ENCODE results near the gene KICS2. TPM values are rescaled to one million over a fixed set of nuclear protein-coding genes. Genes with fewer than 3 reads are reported as not detected.

Gene KICS2
- 1 to 10 TPM; 4.5 to 6.3 (median 5.3) TPM for polyA plus RNA-seq (ENCODE audit: insufficient read length in 3 of 3)
- long read RNA-seq, donor 1, full-length matches to known transcripts = 3 of 3 reads
- long read RNA-seq, donor 1, partial matches to known transcripts = 0 of 3 reads
- long read RNA-seq, donor 1, other reads (novel, unspliced or antisense) = 0 of 3 reads
- long read RNA-seq, donor 2, partial matches to known transcripts = 0 of 1 reads
- long read RNA-seq, donor 2, other reads (novel, unspliced or antisense) = 0 of 1 reads
- long read RNA-seq, donor 3, full-length matches to known transcripts = 1 of 1 reads
- long read RNA-seq, donor 3, partial matches to known transcripts = 0 of 1 reads
- long read RNA-seq, donor 3, other reads (novel, unspliced or antisense) = 0 of 1 reads
- long read RNA-seq, donor 4, partial matches to known transcripts = 0 of 2 reads
- long read RNA-seq, donor 4, other reads (novel, unspliced or antisense) = 0 of 2 reads
- long read RNA-seq, donor 5, full-length matches to known transcripts = 1 of 1 reads
- long read RNA-seq, donor 5, partial matches to known transcripts = 0 of 1 reads
- long read RNA-seq, donor 5, other reads (novel, unspliced or antisense) = 0 of 1 reads
- long read RNA-seq, donor 6 = 0 reads
- long read RNA-seq, donor 7, partial matches to known transcripts = 0 of 3 reads
- long read RNA-seq, donor 7, other reads (novel, unspliced or antisense) = 0 of 3 reads
- long read RNA-seq, donor 8, full-length matches to known transcripts = 2 of 2 reads
- long read RNA-seq, donor 8, partial matches to known transcripts = 0 of 2 reads
- long read RNA-seq, donor 8, other reads (novel, unspliced or antisense) = 0 of 2 reads
- long read RNA-seq, donor 9, partial matches to known transcripts = 0 of 1 reads
- long read RNA-seq, donor 9, other reads (novel, unspliced or antisense) = 0 of 1 reads
- long read RNA-seq, donor 10, full-length matches to known transcripts = 2 of 2 reads
- long read RNA-seq, donor 10, partial matches to known transcripts = 0 of 2 reads
- long read RNA-seq, donor 10, other reads (novel, unspliced or antisense) = 0 of 2 reads
- long read RNA-seq, donor 11, partial matches to known transcripts = 0 of 1 reads
- long read RNA-seq, donor 11, other reads (novel, unspliced or antisense) = 0 of 1 reads
- long read RNA-seq, donor 12, full-length matches to known transcripts = 5 of 5 reads
- long read RNA-seq, donor 12, partial matches to known transcripts = 0 of 5 reads
- long read RNA-seq, donor 12, other reads (novel, unspliced or antisense) = 0 of 5 reads
- long read RNA-seq, donor 13, full-length matches to known transcripts = 2 of 2 reads
- long read RNA-seq, donor 13, partial matches to known transcripts = 0 of 2 reads
- long read RNA-seq, donor 13, other reads (novel, unspliced or antisense) = 0 of 2 reads
- long read RNA-seq, donor 14 = 0 reads
- long read RNA-seq, donor 15, full-length matches to known transcripts = 2 of 2 reads
- long read RNA-seq, donor 15, partial matches to known transcripts = 0 of 2 reads
- long read RNA-seq, donor 15, other reads (novel, unspliced or antisense) = 0 of 2 reads
- long read RNA-seq, donor 16, full-length matches to known transcripts = 2 of 2 reads
- long read RNA-seq, donor 16, partial matches to known transcripts = 0 of 2 reads
- long read RNA-seq, donor 16, other reads (novel, unspliced or antisense) = 0 of 2 reads

DNA sequence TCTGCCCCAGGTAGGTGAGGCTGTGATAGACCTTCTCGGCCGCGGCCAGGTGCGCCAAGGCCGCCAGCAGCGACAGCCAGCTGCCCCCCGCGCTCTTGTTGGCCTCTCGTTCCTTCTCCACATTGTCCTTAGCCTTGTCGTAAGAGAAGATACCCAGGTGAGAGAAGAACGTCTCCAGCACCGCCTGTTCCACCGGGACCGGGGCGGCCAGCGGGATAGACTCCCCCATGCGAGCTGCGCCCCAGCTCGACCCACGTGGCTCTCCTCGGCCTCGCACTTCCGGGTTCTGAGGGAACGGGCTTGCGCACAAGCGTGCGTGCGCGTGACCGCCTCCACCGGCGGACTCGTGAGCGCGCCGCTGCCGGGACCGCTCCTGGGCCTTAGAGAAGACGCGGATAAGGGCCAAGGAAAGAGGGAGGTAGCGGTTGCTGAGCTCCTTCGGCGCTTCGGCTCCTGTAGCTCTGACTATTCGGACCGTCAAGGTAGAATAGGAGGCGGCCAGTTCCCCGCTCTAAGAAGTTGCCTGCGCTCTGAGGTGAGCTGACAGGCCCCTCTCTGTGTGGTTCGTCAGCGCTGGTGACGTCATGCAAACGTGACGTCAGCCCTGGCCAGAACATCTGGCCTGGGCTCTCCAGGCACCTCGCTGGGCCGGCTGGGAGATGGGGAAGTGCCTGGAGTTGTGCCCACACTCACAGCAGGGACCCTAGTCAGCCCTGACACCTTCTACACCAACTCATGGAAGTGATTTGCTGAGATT is at the start of gene KICS2:
KICS2 (minus strand) TSS at position 288 of the 757 bp plus-strand sequence; CDS start at position 229, 59 bp downstream.
- DNase-seq = peak; percentile 90

DNA sequence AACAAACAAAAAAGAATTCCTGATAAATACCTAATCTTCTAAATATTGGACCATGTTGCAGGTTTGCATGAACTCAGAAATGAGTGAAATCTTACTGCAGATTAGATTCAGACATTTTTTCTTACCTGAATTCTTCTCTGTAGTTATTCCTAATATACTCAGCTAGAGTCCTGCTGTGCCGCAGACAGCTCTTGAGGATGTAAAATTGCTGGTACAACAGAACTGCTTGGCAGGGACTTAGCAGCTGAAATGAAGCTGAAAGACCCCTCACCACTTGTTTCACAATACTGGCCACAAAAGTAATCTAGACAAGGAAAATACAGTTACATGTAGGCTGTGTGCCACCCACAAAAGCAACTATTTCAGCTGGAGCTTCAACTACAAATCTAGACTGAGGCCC is 48.3 kb upstream of the KICS2 start:
- DNase-seq = no peak

DNA sequence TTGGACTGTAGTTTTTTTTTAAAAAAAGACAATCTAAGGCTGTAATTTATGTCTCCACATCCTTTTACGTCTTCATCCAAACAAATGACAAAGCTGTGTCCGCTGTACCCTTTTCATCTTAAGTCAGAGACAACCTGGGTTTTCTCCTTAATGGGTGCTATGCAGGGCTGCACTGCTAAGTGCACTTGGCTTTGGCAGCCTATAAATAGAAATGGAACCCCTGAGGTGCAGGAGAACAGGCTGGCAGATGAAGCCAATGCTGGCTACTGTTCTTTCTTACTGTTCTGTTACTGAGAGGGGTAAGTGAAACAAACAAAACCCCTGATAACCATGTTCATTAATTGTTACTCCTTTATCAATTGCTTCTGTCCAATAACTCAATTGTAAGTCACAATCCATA is 47.1 kb upstream of the KICS2 start:
- no peak for DNase-seq

DNA sequence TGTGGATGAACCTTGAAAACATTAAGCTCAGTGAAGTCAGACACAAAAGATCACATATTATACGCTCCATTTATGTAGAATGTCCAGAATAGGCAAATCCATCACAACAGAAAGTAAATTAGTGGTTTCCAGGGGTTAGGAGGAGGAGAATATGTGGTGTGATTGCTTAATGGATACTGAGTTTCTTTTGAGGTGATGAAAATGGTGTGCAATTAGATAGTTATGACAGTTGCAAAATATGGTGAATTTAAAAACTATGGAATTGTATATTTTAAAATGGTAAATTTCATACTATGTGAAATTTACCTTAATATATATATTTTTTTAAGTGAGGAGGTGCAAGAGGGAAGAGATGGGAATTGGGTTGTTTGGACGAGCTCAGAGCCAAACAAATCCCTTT is 46.3 kb upstream of the KICS2 start:
- no peak for DNase-seq

DNA sequence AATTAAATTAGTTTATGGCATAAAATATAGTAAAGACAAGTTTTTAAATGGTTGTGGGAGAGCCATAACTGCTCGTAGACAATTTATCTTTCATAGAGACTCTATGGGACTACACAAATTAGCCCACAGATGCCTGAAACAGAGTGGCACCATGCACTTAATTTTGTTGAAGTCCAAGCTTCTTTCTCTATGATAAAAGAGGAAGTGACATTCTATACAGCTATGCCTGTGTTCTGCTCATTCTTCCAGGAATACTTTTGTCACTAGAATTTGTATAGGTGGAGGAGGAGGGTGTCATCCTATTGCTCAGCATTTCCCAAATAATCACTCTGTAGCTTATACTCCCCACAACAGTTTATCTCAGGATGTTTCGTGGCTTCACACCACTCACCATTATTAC is 43.7 kb upstream of the KICS2 start:
- DNase-seq = no peak

DNA sequence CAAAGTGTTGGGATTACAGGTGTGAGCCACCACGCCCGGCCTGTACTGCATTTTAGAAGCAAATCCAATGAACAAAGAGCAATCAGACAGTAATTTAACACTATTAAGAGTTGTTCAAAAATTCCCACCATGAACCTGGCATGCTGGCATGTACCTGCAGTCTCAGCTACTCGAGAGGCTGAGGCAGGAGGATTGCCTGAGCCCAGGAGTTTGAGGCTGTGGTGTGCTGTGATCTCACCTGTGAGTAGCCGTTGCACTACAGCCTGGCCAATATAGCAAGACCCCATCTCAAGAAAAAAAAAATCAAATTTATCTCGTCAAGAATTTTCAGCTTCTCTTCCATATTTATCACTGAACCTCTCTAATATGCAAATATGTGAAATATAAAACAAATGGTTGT is 39.7 kb upstream of the KICS2 start:
- DNase-seq = no peak

DNA sequence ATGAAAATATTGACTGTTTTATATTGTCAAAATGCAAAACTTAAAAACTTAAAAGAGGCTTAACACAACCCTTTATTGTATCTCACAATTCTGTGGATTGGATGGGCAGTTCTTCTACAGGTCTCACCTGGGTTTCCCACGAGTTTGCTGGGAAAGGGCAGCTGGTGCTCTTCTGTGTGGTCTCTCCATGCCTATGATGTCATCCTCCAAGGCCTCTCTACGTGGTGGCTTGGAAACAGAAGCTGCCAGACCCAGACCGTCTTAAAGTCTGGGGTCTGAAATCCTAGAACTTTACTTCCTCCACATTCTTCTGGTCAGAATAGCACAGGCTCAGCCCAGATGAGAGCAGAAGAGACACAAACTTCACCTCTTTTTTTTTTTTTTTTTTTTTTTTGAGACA is 36.5 kb upstream of the KICS2 start:
- DNase-seq = no peak

DNA sequence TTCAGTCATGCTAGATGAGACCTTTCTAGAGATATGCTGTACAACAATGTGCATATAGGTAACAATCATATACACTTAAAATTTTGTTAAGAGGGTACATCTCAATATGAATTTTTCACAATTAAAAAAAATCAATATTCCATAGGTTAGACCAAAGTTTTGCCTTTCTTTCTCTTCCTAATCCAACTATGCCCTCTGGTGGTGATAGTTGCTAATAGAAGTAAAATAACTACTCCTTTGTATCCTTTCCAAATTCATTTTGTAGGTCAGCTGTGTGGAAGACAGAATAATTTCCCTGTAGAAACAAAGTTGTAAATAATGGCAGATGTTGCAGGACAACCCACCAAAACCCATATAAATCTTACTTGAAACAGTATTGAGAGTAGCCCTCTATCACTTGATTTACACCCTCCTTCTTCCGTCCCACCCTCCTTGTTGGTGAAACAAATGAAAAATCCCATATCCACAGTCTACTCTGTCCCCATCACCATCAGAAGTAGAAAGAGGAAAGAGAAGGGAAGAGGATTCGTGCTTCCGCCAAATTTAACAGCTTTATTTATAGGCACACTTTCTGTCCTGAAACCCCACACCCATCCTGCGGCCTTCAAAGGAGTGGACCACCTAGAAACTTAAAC is 34.2 kb upstream of the KICS2 start:
- peak; percentile 61 for DNase-seq

DNA sequence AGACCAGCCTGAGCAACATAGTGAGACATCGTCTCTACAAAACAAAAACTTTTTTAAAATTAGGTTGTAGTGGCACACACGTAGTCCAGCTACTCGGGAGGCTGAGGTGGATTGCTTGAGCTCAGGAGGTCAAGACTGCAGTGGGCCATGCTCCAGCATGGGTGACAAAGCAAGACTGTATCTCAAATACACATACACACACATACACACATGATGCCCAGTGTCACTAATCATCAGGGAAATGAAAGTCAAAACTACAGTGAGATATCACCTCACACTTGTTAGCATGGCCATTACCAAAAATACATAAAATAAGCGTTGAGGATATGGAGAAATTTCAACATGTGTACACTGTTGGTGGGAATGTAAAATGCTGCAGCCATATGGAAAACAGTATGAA is 33.2 kb upstream of the KICS2 start:
- no peak for DNase-seq

DNA sequence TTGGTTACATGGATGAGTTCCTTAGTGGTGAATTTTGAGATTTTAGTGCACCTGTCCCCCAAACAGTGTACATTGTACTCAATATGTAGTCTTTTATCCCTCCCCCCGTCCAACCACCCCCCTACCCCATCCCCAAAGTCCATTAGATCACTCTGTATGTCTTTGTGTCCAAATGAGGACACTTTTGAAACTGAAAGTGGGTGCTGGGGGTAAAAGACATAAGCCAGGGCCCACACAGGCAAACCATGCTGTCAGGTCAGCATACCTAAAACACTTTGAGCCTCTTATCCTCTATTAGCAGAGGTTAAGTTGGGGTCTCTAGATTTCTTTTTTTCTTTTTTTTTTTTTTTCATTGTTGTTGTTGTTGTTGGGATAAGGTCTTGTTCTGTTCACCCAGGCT is 31.3 kb upstream of the KICS2 start:
- no peak for DNase-seq

DNA sequence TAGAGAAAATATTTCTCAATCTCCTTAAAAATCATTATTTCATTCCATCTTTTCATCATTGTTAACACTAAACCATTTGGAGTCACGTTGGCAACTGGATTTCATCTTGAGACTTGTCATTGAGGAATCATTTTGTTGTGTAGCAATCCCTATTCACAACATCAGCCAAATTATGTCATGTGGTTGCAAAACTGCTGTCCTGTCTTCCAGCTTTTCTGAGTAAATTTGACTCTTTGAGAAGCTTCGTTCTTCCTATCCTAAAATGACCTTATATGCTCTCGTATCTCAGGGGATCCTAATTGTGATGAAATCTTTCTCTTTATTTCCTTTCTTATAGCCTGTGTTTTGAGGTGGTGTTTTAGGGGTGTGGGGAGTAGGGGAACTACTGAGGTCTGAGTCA is 30.6 kb upstream of the KICS2 start:
- no peak for DNase-seq

DNA sequence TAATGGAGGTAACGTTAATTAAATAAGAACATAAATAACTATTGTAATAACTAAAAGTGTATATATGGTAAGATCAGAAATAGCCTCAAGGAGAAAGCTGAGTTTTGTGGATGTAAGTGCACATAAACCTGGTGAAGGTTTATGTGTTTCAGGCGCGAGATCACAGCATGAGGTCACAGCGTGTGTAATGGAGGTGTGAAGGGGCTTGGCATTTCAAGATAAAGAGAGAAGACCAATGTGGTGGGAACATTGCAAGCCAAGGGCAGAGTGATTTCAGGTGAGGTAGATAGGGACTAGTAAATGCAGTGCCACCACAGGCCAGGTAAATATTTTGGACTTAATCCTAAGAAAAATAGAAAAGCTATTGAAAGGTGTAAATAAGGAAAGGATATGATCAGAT is 21.7 kb upstream of the KICS2 start:
- DNase-seq = no peak

DNA sequence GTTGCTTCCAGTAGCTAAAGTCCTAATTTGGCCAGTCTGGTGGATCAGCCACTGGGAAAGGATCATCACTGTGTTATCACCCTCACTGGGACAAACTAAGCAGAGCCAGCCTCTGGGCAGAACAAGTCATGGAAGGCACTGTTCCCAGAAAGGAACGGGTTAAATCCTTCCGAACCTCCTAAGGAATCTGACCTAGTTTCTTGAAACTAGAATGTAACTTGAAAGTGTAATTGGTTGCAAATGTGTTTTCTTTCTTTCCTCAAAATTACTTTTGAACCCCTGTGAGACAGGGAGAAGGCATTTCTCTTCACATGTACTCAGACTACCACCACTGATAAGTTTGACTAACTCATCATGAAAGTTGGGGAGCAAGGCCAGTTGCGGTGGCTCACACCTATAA is 18.7 kb upstream of the KICS2 start:
- DNase-seq = no peak

DNA sequence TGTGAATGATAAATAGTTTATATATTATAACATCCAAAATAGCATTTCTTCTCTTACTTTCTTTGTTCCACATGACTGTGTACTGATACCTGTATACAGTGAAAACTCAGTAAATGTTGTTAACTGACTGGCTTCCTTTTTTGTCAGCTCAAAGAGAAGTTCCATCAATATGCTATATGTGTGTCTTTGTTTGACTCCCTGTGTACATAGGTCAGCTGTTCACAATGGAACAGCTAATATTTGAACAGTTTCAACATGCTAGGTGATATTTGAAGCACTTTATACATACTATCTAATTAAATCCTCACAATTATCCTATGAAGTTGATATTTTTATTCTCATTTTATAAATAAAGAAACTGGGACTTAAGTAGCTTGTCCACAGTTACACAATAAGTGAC is 15.3 kb upstream of the KICS2 start:
- no peak for DNase-seq

DNA sequence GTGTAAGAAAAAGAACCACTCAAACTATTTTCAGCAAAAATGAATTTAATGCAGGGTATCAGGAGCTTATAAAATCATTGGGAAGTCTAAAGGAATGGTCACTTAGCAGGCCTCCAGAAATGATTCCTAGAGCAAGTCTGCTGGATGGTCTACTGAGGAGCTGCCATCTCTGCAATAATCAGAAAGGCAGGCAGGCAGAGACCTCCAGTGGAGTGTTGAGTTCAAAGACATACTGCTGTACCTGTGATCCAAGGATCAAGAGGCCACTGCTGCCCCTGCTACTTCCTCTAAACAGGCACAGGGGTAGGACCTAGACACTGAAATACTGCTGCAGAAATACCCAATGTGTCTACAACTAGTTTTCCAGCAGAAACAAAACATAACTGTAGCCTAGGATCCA is 14.5 kb upstream of the KICS2 start:
- DNase-seq = no peak

DNA sequence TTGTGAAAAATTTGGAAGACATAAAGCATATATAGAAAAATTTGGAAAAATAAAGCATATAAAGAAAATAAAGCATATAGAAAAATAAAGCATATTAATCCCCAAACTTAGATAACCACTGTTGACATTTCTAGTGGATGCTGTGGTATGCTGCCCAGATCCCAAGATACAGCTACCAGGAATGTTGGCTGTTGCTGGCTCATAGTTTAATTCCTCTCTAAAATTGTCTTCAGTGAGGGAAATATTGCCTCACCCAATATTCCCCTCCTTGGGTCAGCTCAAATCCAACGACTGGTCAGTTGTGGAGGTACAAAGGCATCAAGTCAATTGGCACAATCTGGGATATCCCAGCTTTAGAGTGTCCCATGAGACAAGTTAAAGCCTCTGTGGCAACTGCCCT is 10.1 kb upstream of the KICS2 start:
- DNase-seq = no peak

DNA sequence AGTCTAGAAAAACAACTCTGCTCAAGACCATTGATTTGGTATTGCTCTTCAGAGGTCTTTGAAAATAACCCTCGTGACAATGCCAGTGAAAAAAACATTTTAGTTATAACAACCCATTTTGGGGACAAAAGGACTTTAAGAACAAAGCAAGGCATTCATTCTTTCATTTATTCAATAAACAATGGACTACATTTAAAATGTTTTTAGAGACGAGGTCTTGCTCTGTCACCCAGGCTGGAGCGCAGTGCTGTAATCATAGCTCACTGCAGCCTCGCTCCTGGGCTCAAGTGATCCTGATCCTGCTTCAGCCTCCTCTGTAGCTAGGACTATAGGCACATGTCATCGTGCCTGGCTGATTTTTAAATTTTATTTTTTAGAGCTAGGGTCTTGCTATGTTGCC is 7.7 kb upstream of the KICS2 start:
- DNase-seq = no peak

DNA sequence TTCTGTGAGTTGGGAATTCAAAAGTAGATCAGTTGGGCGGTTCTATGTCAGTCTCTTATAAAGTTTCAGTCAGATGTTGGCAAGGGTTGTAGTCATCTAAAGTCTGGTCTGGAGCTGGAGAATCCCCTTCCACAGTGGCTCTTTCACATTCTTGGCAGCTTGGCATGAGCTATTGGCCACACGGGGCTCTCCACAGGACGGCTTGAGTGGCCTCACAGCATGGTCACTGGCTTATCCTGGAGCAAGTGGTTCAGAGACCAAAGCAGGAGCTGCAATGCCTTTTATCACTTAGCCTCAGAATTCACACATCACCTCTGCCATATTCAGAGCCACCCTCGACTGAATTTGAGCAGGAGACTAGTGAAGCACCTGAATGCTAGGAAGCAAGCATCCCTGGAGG is 7.1 kb upstream of the KICS2 start:
- no peak for DNase-seq

DNA sequence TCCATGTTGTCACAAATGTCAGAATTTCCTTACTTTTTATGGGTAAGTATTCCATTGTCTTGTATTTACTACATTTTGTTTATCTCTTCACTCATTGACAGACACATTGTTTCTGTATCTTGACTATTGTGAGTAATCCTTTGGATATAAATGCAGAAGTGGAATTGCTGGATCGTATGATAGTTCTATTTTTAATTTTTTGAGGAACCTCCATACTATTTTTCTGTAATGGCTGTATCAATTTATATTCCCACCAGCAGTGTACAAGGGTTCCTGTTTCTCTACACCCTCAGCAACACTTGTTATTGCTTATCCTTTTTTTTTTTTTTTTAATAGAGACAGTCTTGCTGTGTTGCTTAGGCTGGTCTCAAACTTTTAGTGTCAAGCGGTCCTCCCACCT is 3.5 kb upstream of the KICS2 start:
- DNase-seq = no peak

DNA sequence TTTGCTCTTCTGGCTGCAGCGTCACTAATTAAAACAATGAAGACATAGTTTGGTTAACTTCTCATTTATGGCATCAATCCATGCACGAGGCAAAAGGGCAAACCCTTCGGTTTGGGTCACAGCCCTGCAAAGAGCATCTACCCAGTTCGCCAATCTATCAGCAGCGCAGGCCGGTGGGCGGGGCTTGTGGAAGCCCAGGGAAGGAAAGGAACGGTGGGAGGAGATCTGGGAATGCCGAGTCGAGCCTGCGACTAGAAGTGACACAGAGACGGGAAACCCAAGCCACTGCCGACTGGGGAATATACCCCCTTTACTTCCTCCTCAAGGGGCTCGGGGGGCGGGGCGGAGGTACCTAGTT is 466 bp downstream of the KICS2 start:
- peak; percentile 84 for DNase-seq
